ENCODE measurements around the gene MYO5B. TPM values are rescaled to one million over a fixed set of nuclear protein-coding genes. Genes with fewer than 3 reads are reported as not detected.

Gene MYO5B
- total RNA-seq, 1 donor from 2014 or later = 39.1 TPM

DNA sequence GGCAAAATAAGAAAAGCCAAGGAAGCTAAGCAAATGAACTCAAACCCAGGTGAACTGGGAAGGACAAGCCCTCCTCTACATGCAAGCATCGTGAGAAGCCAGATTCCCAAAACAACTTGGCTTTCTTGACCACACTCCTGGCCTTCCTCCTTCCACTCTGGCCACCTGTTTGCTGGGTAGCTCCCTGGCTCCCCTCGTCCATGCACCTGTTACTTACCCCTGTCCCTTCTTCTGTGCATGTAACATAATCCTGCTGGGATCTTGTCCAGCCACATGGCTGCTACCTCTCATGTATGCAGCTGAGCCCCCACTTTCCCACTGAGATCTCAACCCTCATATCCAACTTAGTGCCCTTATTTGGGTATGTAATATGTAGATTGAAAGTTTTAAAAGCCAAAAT lies 121.6 kb downstream of the MYO5B start:
- Mint-ChIP-seq H3K27ac (no peak overlapping the region), H3K9me3 (ENCODE audit: low read depth) (no peaks in the 10 kb centered on the region), H3K4me3 (ENCODE audit: low read depth) (no peak overlapping the region), H3K4me1 (ENCODE audit: low read depth) (peaks cover 8% of the 10 kb centered on the region), H3K36me3 (ENCODE audit: insufficient read depth) (no peaks in the 10 kb centered on the region), H3K27me3 (no peaks in the 10 kb centered on the region)
- DNase-seq (ENCODE audit: low spot score, unreplicated experiment) = no peak
- TF ChIP-seq, protein P1, sequence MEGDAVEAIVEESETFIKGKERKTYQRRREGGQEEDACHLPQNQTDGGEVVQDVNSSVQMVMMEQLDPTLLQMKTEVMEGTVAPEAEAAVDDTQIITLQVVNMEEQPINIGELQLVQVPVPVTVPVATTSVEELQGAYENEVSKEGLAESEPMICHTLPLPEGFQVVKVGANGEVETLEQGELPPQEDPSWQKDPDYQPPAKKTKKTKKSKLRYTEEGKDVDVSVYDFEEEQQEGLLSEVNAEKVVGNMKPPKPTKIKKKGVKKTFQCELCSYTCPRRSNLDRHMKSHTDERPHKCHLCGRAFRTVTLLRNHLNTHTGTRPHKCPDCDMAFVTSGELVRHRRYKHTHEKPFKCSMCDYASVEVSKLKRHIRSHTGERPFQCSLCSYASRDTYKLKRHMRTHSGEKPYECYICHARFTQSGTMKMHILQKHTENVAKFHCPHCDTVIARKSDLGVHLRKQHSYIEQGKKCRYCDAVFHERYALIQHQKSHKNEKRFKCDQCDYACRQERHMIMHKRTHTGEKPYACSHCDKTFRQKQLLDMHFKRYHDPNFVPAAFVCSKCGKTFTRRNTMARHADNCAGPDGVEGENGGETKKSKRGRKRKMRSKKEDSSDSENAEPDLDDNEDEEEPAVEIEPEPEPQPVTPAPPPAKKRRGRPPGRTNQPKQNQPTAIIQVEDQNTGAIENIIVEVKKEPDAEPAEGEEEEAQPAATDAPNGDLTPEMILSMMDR (IDR thresholded peaks at IDR 0.05; ENCODE audit: unreplicated experiment) = no peak

DNA sequence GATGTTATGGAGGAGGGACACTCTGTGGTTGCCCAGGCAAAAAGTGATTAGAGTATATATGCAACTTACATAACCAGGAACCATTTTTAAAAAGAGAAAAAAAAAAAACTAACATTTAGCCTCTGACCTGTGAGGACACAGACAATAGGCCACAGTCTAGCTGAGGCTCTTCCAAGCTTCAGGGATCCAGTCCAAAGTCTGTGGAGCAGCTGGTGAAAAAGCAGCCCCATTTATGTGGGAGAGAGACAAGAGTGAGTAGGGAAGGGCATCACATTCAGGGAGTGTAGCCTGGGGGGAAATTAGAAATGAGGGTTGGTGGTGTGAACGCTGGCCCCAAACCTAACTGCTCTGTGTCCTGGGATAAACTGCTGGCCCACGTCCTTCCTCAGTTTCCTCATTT lies 122.8 kb downstream of the MYO5B start:
- peaks cover 10% of the 10 kb centered on the region for H3K4me1 Mint-ChIP-seq (ENCODE audit: low read depth)
- no peaks in the 10 kb centered on the region for H3K27me3 Mint-ChIP-seq
- no peaks in the 10 kb centered on the region for H3K36me3 Mint-ChIP-seq (ENCODE audit: insufficient read depth)
- no peak overlapping the region for H3K27ac Mint-ChIP-seq
- H3K9me3 Mint-ChIP-seq (ENCODE audit: low read depth) = no peaks in the 10 kb centered on the region
- TF ChIP-seq, protein P1 (IDR thresholded peaks at IDR 0.05; ENCODE audit: unreplicated experiment) = no peak
- no peak for DNase-seq (ENCODE audit: low spot score, unreplicated experiment)
- no peak overlapping the region for H3K4me3 Mint-ChIP-seq (ENCODE audit: low read depth)

DNA sequence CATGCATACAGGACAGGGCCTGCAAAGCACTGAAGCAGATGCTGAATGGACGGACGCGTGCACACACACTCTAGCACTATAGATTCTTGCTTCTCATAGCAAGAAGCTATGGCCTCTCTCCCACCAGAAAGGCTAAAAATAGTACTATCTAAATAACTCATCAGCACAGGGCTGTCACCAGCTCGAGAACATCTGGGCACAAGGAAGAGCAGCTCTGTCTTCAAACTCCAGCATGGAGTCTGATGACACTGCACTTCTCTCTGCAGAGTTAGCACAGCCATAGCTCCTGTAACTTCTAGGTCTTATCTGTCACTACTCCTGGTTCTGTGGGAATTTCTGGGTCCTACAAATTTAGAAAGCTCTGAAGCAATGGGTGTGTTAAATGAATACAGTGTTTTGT lies 123.5 kb downstream of the MYO5B start:
- Mint-ChIP-seq H3K36me3 (ENCODE audit: insufficient read depth) (no peaks in the 10 kb centered on the region), H3K4me3 (ENCODE audit: low read depth) (no peak overlapping the region), H3K4me1 (ENCODE audit: low read depth) (peaks cover 10% of the 10 kb centered on the region), H3K27me3 (no peaks in the 10 kb centered on the region), H3K27ac (no peak overlapping the region), H3K9me3 (ENCODE audit: low read depth) (no peaks in the 10 kb centered on the region)
- no peak for DNase-seq (ENCODE audit: low spot score, unreplicated experiment)
- TF ChIP-seq, protein P1 (IDR thresholded peaks at IDR 0.05; ENCODE audit: unreplicated experiment) = no peak

DNA sequence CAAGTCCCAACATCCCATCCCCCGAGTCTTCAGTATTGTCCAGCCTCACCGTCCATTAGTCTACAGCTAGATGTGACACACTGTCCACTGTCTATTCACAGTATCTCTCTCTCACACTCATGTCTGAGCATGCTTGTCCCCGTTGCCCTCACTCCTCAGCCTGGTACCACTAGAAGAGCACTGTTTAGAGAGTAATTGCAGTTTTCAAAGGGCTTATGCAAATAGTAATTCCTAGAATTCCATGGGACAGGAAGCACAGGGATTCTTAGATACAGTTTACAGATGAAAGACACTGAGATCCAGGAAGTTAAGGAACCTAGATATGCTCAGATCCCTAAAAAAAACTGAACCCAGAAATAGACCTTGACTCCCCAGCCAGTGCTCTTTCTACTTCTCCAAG lies 125.5 kb downstream of the MYO5B start:
- no peaks in the 10 kb centered on the region for H3K36me3 Mint-ChIP-seq (ENCODE audit: insufficient read depth)
- no peak overlapping the region for H3K27ac Mint-ChIP-seq
- H3K4me1 Mint-ChIP-seq (ENCODE audit: low read depth) = peaks cover 10% of the 10 kb centered on the region
- H3K9me3 Mint-ChIP-seq (ENCODE audit: low read depth) = no peaks in the 10 kb centered on the region
- no peaks in the 10 kb centered on the region for H3K27me3 Mint-ChIP-seq
- TF ChIP-seq, protein P1 (IDR thresholded peaks at IDR 0.05; ENCODE audit: unreplicated experiment) = no peak
- DNase-seq (ENCODE audit: low spot score, unreplicated experiment) = no peak
- no peak overlapping the region for H3K4me3 Mint-ChIP-seq (ENCODE audit: low read depth)

DNA sequence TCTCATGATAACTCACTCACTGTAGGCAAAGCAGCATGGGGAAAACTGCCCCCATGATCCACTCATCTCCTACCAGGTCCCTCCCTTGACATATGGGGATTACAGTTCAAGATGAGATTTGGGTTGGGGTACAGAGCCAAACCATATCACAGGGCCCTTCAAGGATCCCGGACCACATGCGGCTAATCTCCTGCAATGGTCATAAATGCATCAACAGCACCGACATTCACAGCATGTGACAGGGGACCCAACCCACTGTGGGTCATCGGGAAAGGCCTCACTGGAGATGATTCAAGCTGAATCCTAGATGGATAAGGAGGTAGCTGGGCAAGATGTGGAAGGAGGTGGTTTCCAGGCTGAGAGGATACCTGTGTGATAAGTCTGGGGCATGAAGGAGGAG lies 129.4 kb downstream of the MYO5B start:
- peaks cover 26% of the 10 kb centered on the region for H3K4me1 Mint-ChIP-seq (ENCODE audit: low read depth)
- no peaks in the 10 kb centered on the region for H3K27me3 Mint-ChIP-seq
- no peak overlapping the region for H3K4me3 Mint-ChIP-seq (ENCODE audit: low read depth)
- TF ChIP-seq, protein P1 (IDR thresholded peaks at IDR 0.05; ENCODE audit: unreplicated experiment) = no peak
- peak overlapping the region; percentile 11 for H3K27ac Mint-ChIP-seq
- H3K36me3 Mint-ChIP-seq (ENCODE audit: insufficient read depth) = no peaks in the 10 kb centered on the region
- DNase-seq (ENCODE audit: low spot score, unreplicated experiment) = no peak
- H3K9me3 Mint-ChIP-seq (ENCODE audit: low read depth) = no peaks in the 10 kb centered on the region

All from progenitor cell of endocrine pancreas (in vitro differentiated cells).